ENCODE results near the gene CTCFL. TPM values are rescaled to one million over a fixed set of nuclear protein-coding genes. Genes with fewer than 3 reads are reported as not detected.
A peak's percentile ranks its signal among the peaks of the same experiment; 100 is the strongest.
"Not testable (repeated sequence)": the region's sequence is repeated elsewhere in the genome, so short reads cannot be mapped to it uniquely, and the experiment has no call there.

CTCFL gene
- total RNA-seq, 1 donor from 2014 or later, result not detected

GRCh38 chr20:57514273-57514751 lies 10.6 kb downstream of the CTCFL start:
- H3K27me3 ChIP-seq (ENCODE audit: low read depth), result peaks cover 30% of the 10 kb centered on the region
- no peak overlapping the region for H3K4me3 ChIP-seq
- no peaks in the 10 kb centered on the region for H3K36me3 ChIP-seq
- no peaks in the 10 kb centered on the region for H3K9me3 ChIP-seq (replicated peaks)
- intact Hi-C loops (cut with micrococcal nuclease), result loop anchor here (2.0 to 5.0 kb wide), 2 partner anchors 80 to 698 kb away; no protein-coding TSS in a partner anchor
- no peak overlapping the region for H3K27ac ChIP-seq (replicated peaks)
- DNase-seq, result peak; percentile 45
- no peaks in the 10 kb centered on the region for H3K4me1 ChIP-seq
- TF ChIP-seq CTCF (IDR thresholded peaks at IDR 0.05; ENCODE audit: borderline replicate concordance), result peak; percentile 85

GRCh38 chr20:57513199-57513598 lies 11.7 kb downstream of the CTCFL start:
- Histone ChIP-seq H3K4me1 (no peaks in the 10 kb centered on the region), H3K9me3 (replicated peaks) (no peaks in the 10 kb centered on the region), H3K27ac (replicated peaks) (no peak overlapping the region), H3K27me3 (ENCODE audit: low read depth) (peaks cover 34% of the 10 kb centered on the region), H3K36me3 (no peaks in the 10 kb centered on the region), H3K4me3 (no peak overlapping the region)
- no peak for TF ChIP-seq CTCF (IDR thresholded peaks at IDR 0.05; ENCODE audit: borderline replicate concordance)
- intact Hi-C loops (cut with micrococcal nuclease), result loop anchor here (5.0 kb wide), 1 partner anchor 699 kb away; no protein-coding TSS in a partner anchor
- DNase-seq, result no peak

GRCh38 chr20:57512432-57512831 lies 12.5 kb downstream of the CTCFL start:
- Histone ChIP-seq H3K4me3 (no peak overlapping the region), H3K9me3 (replicated peaks) (no peaks in the 10 kb centered on the region), H3K36me3 (no peaks in the 10 kb centered on the region), H3K27ac (replicated peaks) (no peak overlapping the region), H3K27me3 (ENCODE audit: low read depth) (peaks cover 41% of the 10 kb centered on the region), H3K4me1 (no peaks in the 10 kb centered on the region)
- intact Hi-C loops (cut with micrococcal nuclease), result loop anchor here (5.0 kb wide), 1 partner anchor 700 kb away; no protein-coding TSS in a partner anchor
- DNase-seq, result no peak
- TF ChIP-seq CTCF (IDR thresholded peaks at IDR 0.05; ENCODE audit: borderline replicate concordance), result no peak

GRCh38 chr20:57511709-57512108 lies 13.2 kb downstream of the CTCFL start:
- H3K9me3 ChIP-seq (replicated peaks); H3K36me3 ChIP-seq; H3K4me1 ChIP-seq; DNase-seq; H3K4me3 ChIP-seq; H3K27ac ChIP-seq (replicated peaks): not testable (repeated sequence)
- peaks cover 44% of the 10 kb centered on the region for H3K27me3 ChIP-seq (ENCODE audit: low read depth)
- intact Hi-C loops (cut with micrococcal nuclease), result loop anchor here (5.0 kb wide), 1 partner anchor 701 kb away; no protein-coding TSS in a partner anchor

GRCh38 chr20:57509665-57510237 lies 15.2 kb downstream of the CTCFL start:
- no peak overlapping the region for H3K4me3 ChIP-seq
- DNase-seq, result no peak
- H3K4me1 ChIP-seq, result no peaks in the 10 kb centered on the region
- H3K27ac ChIP-seq (replicated peaks), result no peak overlapping the region
- H3K36me3 ChIP-seq, result no peaks in the 10 kb centered on the region
- intact Hi-C loops (cut with micrococcal nuclease), result loop anchor here (5.0 kb wide), 1 partner anchor 703 kb away; no protein-coding TSS in a partner anchor
- peak; percentile 48 for TF ChIP-seq CTCF (IDR thresholded peaks at IDR 0.05; ENCODE audit: borderline replicate concordance)
- H3K9me3 ChIP-seq (replicated peaks), result no peaks in the 10 kb centered on the region
- peaks cover 29% of the 10 kb centered on the region for H3K27me3 ChIP-seq (ENCODE audit: low read depth)

- intact Hi-C loops (cut with micrococcal nuclease), result no loop called here
- no peaks in the 10 kb centered on the region for H3K36me3 ChIP-seq
- DNase-seq, result no peak
- H3K4me1 ChIP-seq, result no peaks in the 10 kb centered on the region
- H3K4me3 ChIP-seq, result no peak overlapping the region
- peaks cover 26% of the 10 kb centered on the region for H3K27me3 ChIP-seq (ENCODE audit: low read depth)
- H3K9me3 ChIP-seq (replicated peaks), result no peaks in the 10 kb centered on the region
- H3K27ac ChIP-seq (replicated peaks), result no peak overlapping the region
- no peak for TF ChIP-seq CTCF (IDR thresholded peaks at IDR 0.05; ENCODE audit: borderline replicate concordance)
Measured at GRCh38 chr20:57508831-57509230, 16.1 kb downstream of the CTCFL start.
